Parathyroid adenoma (tissue), 2 donors: Measurements from ENCODE around the gene TMEM270.
"Not testable (repeated sequence)": the region's sequence is repeated elsewhere in the genome, so short reads cannot be mapped to it uniquely, and the experiment has no call there.

Experiments
- H2AFZ ChIP-seq: fragments of 300-600 bp; sonication (generic); one replicate; pipeline ENCODE4 v1.7.0; 2017; ENCODE audit warnings: antibody characterized with exemption, mild to moderate bottlenecking
- H3K27ac ChIP-seq: fragments of 300-600 bp; sonication (generic); one replicate; pipeline ENCODE4 v1.7.0; 2017
- H3K27me3 ChIP-seq: fragments of 300-600 bp; sonication (generic); one replicate; pipeline ENCODE4 v1.7.0; 2017; ENCODE audit warnings: low read length; ENCODE audit not compliant: control insufficient read depth, insufficient read depth
- H3K36me3 ChIP-seq: fragments of 300-600 bp; sonication (generic); one replicate; pipeline ENCODE4 v1.7.0; 2017; ENCODE audit warnings: low read length; ENCODE audit not compliant: control insufficient read depth, insufficient read depth
- H3K4me1 ChIP-seq: fragments of 300-600 bp; sonication (generic); one replicate; pipeline ENCODE4 v1.7.0; 2017; ENCODE audit warnings: control low read depth
- H3K4me2 ChIP-seq: fragments of 300-600 bp; sonication (generic); one replicate; pipeline ENCODE4 v1.7.0; 2017; ENCODE audit warnings: low read length
- H3K4me3 ChIP-seq: fragments of 300-600 bp; sonication (generic); one replicate; pipeline ENCODE4 v1.7.0; 2017; ENCODE audit warnings: low read depth, low read length
- H3K79me2 ChIP-seq: fragments of 300-600 bp; sonication (generic); one replicate; pipeline ENCODE4 v1.7.0; 2017; ENCODE audit warnings: control low read depth
- H3K9ac ChIP-seq: fragments of 300-600 bp; sonication (generic); one replicate; pipeline ENCODE4 v1.7.0; 2017; ENCODE audit warnings: mild to moderate bottlenecking
- H3K9me3 ChIP-seq: fragments of 300-600 bp; sonication (generic); one replicate; pipeline ENCODE4 v1.7.0; 2017; ENCODE audit warnings: low read length; ENCODE audit not compliant: control insufficient read depth
- TF ChIP-seq, protein P1 (sequence below): fragments of 300-600 bp; sonication (generic); IDR thresholded peaks from one replicate; pipeline ENCODE4 v1.7.0; 2017; ENCODE audit warnings: antibody characterized with exemption, mild to moderate bottlenecking
- donor health status: primary hyperparathyroidism.

The TMEM270 gene

DNA sequence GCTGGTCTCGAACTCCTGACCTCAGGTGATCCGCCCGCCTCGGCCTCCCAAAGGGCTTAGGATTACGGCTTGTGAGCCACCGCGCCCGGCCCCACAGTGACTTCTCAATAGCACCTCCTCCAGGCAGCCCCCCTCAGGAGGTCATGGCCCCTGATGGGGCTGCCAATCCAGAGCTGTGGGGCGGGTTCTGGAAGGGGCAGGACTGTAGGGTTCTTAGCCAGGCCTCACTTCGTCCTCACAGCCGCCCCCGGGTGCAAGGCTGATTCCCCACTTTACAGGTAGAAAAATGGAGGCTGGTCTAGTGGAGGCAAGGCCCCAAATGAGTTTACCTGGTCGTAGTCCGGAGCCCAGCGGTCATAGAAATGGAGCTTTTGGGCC is 19.3 kb upstream of the TMEM270 start:
- Histone ChIP-seq H3K9ac (peak overlapping the region; percentile 70), H3K27me3 (no peaks in the 10 kb centered on the region), H3K9me3 (no peaks in the 10 kb centered on the region), H3K36me3 (no peaks in the 10 kb centered on the region), H3K4me2 (peak overlapping the region; percentile 99), H3K4me1 (peaks cover 6% of the 10 kb centered on the region), H3K79me2 (no peaks in the 10 kb centered on the region), H3K4me3 (peak overlapping the region; percentile 98), H3K27ac (peak overlapping the region; percentile 69), H2AFZ (peak overlapping the region; percentile 89)
- TF ChIP-seq, protein P1, sequence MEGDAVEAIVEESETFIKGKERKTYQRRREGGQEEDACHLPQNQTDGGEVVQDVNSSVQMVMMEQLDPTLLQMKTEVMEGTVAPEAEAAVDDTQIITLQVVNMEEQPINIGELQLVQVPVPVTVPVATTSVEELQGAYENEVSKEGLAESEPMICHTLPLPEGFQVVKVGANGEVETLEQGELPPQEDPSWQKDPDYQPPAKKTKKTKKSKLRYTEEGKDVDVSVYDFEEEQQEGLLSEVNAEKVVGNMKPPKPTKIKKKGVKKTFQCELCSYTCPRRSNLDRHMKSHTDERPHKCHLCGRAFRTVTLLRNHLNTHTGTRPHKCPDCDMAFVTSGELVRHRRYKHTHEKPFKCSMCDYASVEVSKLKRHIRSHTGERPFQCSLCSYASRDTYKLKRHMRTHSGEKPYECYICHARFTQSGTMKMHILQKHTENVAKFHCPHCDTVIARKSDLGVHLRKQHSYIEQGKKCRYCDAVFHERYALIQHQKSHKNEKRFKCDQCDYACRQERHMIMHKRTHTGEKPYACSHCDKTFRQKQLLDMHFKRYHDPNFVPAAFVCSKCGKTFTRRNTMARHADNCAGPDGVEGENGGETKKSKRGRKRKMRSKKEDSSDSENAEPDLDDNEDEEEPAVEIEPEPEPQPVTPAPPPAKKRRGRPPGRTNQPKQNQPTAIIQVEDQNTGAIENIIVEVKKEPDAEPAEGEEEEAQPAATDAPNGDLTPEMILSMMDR, result no peak

- Histone ChIP-seq H3K4me3 (peak within 1 kb of the TSS; percentile 98), H3K27ac (peak within 1 kb of the TSS; percentile 69)
These were observed 18.6 kb upstream of the TMEM270 start, which contains the start of gene METTL27 for GRCh38 chr7:73842067-73842976. METTL27 (minus strand) TSS chr7:73842516; CDS start chr7:73842140, 376 bp downstream.

GRCh38 chr7:73844131-73844547 is 16.8 kb upstream of the TMEM270 start:
- H3K27ac ChIP-seq, result no peak overlapping the region
- H3K9me3 ChIP-seq, result no peaks in the 10 kb centered on the region
- H2AFZ ChIP-seq, result no peak overlapping the region
- no peak overlapping the region for H3K4me3 ChIP-seq
- TF ChIP-seq, protein P1, result no peak
- no peaks in the 10 kb centered on the region for H3K79me2 ChIP-seq
- H3K27me3 ChIP-seq, result no peaks in the 10 kb centered on the region
- no peaks in the 10 kb centered on the region for H3K36me3 ChIP-seq
- H3K4me1 ChIP-seq, result peaks cover 6% of the 10 kb centered on the region
- H3K4me2 ChIP-seq, result no peak overlapping the region
- no peak overlapping the region for H3K9ac ChIP-seq

More at GRCh38 chr7:73842067-73842976, 18.6 kb upstream of the TMEM270 start, which contains the start of gene METTL27:
- no peaks in the 10 kb centered on the region for H3K79me2 ChIP-seq
- H3K4me1 ChIP-seq, result peaks cover 6% of the 10 kb centered on the region
- no peaks in the 10 kb centered on the region for H3K27me3 ChIP-seq
- no peaks in the 10 kb centered on the region for H3K9me3 ChIP-seq
- H3K9ac ChIP-seq, result peak within 1 kb of the TSS; percentile 70
- H3K36me3 ChIP-seq, result no peaks in the 10 kb centered on the region
- TF ChIP-seq, protein P1, result no peak
- peak within 1 kb of the TSS; percentile 99 for H3K4me2 ChIP-seq
- H2AFZ ChIP-seq, result peak within 1 kb of the TSS; percentile 89

DNA sequence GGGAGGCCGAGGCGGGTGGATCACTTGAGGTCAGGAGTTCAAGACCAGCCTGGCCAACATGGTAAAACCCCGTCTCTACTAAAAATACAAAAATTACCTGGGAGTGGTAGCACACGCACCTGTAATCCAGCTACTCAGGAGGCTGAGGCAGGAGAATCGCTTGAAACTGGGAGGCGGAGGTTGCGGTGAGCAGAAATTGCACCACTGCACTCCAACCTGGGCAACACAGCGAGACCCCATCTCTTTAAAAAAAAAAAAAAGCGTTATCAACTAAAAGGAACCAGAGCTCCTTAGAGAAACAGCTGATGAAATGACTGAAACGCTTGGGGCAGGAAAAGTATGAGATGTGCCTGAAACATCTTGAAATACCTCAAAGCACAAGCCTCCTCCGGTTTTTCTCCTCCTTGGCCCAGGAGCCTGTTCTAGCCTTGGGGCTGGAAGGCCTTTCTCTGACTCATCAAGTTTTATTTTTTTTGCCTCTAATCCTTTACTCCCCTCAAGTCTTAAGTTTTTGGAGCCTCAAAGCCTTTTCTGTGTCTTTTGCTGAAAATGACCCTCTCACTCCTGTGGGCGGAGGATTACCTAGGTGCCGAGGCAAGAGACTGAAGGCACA is 16.0 kb upstream of the TMEM270 start:
- TF ChIP-seq, protein P1, result no peak
- no peak overlapping the region for H3K9ac ChIP-seq
- no peaks in the 10 kb centered on the region for H3K9me3 ChIP-seq
- H3K4me2 ChIP-seq, result no peak overlapping the region
- H3K27ac ChIP-seq, result no peak overlapping the region
- H3K4me3 ChIP-seq, result no peak overlapping the region
- no peaks in the 10 kb centered on the region for H3K79me2 ChIP-seq
- H3K36me3 ChIP-seq, result no peaks in the 10 kb centered on the region
- no peak overlapping the region for H2AFZ ChIP-seq
- H3K27me3 ChIP-seq, result no peaks in the 10 kb centered on the region
- peaks cover 6% of the 10 kb centered on the region for H3K4me1 ChIP-seq

DNA sequence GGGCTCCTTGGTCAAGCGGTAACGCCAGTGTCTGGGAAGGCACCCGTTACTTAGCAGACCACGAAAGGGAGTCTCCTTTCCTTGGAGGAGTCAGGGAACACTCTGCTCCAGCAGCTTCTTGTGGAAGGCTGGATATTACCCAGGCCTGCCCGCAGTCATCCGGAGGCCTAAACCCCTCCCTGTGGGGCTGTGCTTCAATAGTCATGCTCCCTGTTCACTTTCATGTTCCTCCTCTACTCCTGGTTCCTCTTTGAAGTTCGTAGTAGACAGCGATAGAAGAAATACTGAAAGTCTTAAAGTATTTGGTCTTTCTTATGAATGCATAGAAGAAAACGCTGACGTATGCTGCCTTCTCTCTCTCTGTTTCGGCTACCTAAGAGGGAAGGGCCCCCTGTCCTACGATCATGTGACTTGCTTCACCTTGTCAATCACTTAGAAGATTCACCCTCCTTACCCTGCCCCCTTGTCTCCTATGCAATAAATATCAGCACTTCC is 15.2 kb upstream of the TMEM270 start:
- not testable (repeated sequence) for H3K4me1 ChIP-seq, H3K79me2 ChIP-seq, H3K4me3 ChIP-seq, H3K27ac ChIP-seq, H3K27me3 ChIP-seq, H3K9ac ChIP-seq, H3K9me3 ChIP-seq, H3K36me3 ChIP-seq, H3K4me2 ChIP-seq
- H2AFZ ChIP-seq, result peak overlapping the region; percentile 80
